ENCODE data around the gene DEFB124.

- TF ChIP-seq SIN3A (IDR thresholded peaks at IDR 0.05; ENCODE audit: borderline replicate concordance, insufficient read depth, low read depth, low read length) (no peak), CTCF (IDR thresholded peaks at IDR 0.05) (no peak), POLR2AphosphoS5 (IDR thresholded peaks at IDR 0.05; ENCODE audit: low read depth, low read length) (no peak), REST (IDR thresholded peaks at IDR 0.05; ENCODE audit: insufficient read depth in 1 of 2, low read depth in 2 of 2, low read length in 1 of 2) (no peak)
These were observed 40.8 kb upstream of the DEFB124 start for GRCh38 chr20:31515775-31516107.

Measured in Panc1 (cell line).